ENCODE results near the gene NCAM2. TPM values are rescaled to one million over a fixed set of nuclear protein-coding genes. Genes with fewer than 3 reads are reported as not detected.

The NCAM2 gene
- total RNA-seq, 4 donors from 2014 or later: 0.46 to 2.9 (median 1.3) TPM

GRCh38 chr21:21367583-21367982 lies 369.4 kb downstream of the NCAM2 start:
- H3K27me3 ChIP-seq: no peaks in the 10 kb centered on the region
- H3K9me3 ChIP-seq: no peaks in the 10 kb centered on the region
- no peak for DNase-seq
- intact Hi-C loops (cut with DNase I): no loop called here
- H3K36me3 ChIP-seq: no peaks in the 10 kb centered on the region
- no peak overlapping the region for H3K4me3 ChIP-seq (replicated peaks in 1 of 3)
- TF ChIP-seq, protein P1, sequence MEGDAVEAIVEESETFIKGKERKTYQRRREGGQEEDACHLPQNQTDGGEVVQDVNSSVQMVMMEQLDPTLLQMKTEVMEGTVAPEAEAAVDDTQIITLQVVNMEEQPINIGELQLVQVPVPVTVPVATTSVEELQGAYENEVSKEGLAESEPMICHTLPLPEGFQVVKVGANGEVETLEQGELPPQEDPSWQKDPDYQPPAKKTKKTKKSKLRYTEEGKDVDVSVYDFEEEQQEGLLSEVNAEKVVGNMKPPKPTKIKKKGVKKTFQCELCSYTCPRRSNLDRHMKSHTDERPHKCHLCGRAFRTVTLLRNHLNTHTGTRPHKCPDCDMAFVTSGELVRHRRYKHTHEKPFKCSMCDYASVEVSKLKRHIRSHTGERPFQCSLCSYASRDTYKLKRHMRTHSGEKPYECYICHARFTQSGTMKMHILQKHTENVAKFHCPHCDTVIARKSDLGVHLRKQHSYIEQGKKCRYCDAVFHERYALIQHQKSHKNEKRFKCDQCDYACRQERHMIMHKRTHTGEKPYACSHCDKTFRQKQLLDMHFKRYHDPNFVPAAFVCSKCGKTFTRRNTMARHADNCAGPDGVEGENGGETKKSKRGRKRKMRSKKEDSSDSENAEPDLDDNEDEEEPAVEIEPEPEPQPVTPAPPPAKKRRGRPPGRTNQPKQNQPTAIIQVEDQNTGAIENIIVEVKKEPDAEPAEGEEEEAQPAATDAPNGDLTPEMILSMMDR (IDR thresholded peaks at IDR 0.05): no peak
- no peak overlapping the region for H3K27ac ChIP-seq
- H3K4me1 ChIP-seq: no peaks in the 10 kb centered on the region

DNA sequence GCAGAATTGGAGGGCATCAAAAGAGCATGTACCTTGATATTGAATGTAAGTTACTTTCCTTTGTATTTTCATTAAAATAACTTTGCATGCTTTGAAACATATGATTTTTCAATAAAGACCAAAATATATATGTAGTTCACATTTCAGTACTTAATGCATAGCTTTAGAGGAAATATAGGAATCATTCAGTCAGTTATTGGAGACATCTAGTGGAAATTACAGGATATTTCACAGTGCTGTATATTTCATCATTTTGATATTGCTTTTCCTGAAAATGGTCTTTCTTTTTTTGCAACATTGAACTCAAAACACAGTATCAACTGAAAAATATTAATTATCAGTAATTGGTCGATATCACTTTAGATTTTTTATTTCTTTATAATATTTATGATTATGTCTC lies 375.8 kb downstream of the NCAM2 start:
- Histone ChIP-seq H3K36me3 (no peaks in the 10 kb centered on the region), H3K4me3 (replicated peaks in 1 of 3) (no peak overlapping the region), H3K27me3 (no peaks in the 10 kb centered on the region), H3K4me1 (no peaks in the 10 kb centered on the region), H3K27ac (no peak overlapping the region), H3K9me3 (no peaks in the 10 kb centered on the region)
- TF ChIP-seq, protein P1 (IDR thresholded peaks at IDR 0.05): peak in 1 of 6 experiments; percentile 18
- TF ChIP-seq POLR2A (IDR thresholded peaks at IDR 0.05): no peak
- 56 to 57% methylated on average over 1 of the region's 1 CpG for WGBS, 2 donors
- intact Hi-C loops (cut with DNase I): no loop called here
- DNase-seq: no peak

- no peak for TF ChIP-seq POLR2A (IDR thresholded peaks at IDR 0.05)
- TF ChIP-seq, protein P1 (IDR thresholded peaks at IDR 0.05): no peak
- intact Hi-C loops (cut with DNase I): no loop called here
- Histone ChIP-seq H3K9me3 (no peaks in the 10 kb centered on the region), H3K4me1 (no peaks in the 10 kb centered on the region), H3K4me3 (replicated peaks in 1 of 3) (no peak overlapping the region), H3K36me3 (no peaks in the 10 kb centered on the region), H3K27ac (no peak overlapping the region), H3K27me3 (no peaks in the 10 kb centered on the region)
- DNase-seq: no peak
- whole genome bisulfite sequencing, 2 donors: 67 to 69% methylated on average over 3 of the region's 3 CpGs
Measured at GRCh38 chr21:21383126-21383525, 384.9 kb downstream of the NCAM2 start.

GRCh38 chr21:21384977-21385376 lies 386.8 kb downstream of the NCAM2 start:
- H3K36me3 ChIP-seq: no peaks in the 10 kb centered on the region
- no peaks in the 10 kb centered on the region for H3K9me3 ChIP-seq
- H3K4me1 ChIP-seq: no peaks in the 10 kb centered on the region
- intact Hi-C loops (cut with DNase I): no loop called here
- no peak overlapping the region for H3K27ac ChIP-seq
- TF ChIP-seq, protein P1 (IDR thresholded peaks at IDR 0.05): no peak
- DNase-seq: no peak
- 94 to 95% methylated on average over 3 of the region's 3 CpGs for WGBS, 2 donors
- no peak overlapping the region for H3K4me3 ChIP-seq (replicated peaks in 1 of 3)
- H3K27me3 ChIP-seq: no peaks in the 10 kb centered on the region

- Histone ChIP-seq H3K27ac (no peak overlapping the region), H3K36me3 (no peaks in the 10 kb centered on the region), H3K9me3 (no peaks in the 10 kb centered on the region), H3K4me1 (no peaks in the 10 kb centered on the region), H3K4me3 (replicated peaks in 1 of 3) (no peak overlapping the region), H3K27me3 (no peaks in the 10 kb centered on the region)
- TF ChIP-seq, protein P1 (IDR thresholded peaks at IDR 0.05): no peak
- no peak for TF ChIP-seq POLR2A (IDR thresholded peaks at IDR 0.05)
- intact Hi-C loops (cut with DNase I): no loop called here
- WGBS, 2 donors: 51 to 73% methylated on average over 3 of the region's 3 CpGs
- no peak for DNase-seq
Measured at GRCh38 chr21:21385404-21385803, 387.2 kb downstream of the NCAM2 start.

Measured in thyroid gland (tissue), 4 donors.